AG10803 (cell line): ENCODE data around the gene PRR15L.

Experiments
- DNase-seq: peaks from one replicate; pipeline ENCODE4 v3.0.0; 2010; ENCODE audit warnings: low read depth
- H3K4me3 ChIP-seq: 2 replicates; pipeline ENCODE4 v1.5.1; 2011; ENCODE audit warnings: mild to moderate bottlenecking, low read length, control low read depth
- TF ChIP-seq, protein P1 (sequence below): conservative IDR thresholded peaks from 2 replicates; pipeline ENCODE4 v1.5.1; 2011; ENCODE audit warnings: mild to moderate bottlenecking, low read length, control low read depth, inconsistent platforms

PRR15L gene

GRCh38 chr17:47934856-47935255, 22.8 kb downstream of the PRR15L start:
- TF ChIP-seq, protein P1, sequence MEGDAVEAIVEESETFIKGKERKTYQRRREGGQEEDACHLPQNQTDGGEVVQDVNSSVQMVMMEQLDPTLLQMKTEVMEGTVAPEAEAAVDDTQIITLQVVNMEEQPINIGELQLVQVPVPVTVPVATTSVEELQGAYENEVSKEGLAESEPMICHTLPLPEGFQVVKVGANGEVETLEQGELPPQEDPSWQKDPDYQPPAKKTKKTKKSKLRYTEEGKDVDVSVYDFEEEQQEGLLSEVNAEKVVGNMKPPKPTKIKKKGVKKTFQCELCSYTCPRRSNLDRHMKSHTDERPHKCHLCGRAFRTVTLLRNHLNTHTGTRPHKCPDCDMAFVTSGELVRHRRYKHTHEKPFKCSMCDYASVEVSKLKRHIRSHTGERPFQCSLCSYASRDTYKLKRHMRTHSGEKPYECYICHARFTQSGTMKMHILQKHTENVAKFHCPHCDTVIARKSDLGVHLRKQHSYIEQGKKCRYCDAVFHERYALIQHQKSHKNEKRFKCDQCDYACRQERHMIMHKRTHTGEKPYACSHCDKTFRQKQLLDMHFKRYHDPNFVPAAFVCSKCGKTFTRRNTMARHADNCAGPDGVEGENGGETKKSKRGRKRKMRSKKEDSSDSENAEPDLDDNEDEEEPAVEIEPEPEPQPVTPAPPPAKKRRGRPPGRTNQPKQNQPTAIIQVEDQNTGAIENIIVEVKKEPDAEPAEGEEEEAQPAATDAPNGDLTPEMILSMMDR = no peak

DNA sequence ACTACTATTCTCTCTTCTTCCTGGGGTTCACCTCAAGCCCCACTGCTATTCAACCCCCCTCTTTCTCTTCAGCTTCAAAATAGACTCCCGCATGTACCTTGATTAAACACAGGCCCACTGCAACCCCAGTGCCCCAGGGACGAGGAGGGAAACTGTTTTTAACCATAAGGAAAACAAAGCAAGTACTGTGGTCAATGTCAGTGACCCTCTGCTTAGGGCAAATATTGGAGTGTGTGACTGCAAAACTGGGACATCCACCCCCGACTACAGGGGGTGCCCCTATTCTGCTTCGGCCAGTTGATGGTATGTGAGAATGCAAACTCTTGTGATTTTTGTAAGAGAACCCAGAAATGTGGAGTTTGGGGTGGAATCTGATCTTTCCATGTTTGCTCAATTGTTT, 25.8 kb downstream of the PRR15L start:
- H3K4me3 ChIP-seq = no peak overlapping the region
- TF ChIP-seq, protein P1 = no peak
- DNase-seq = no peak

More at GRCh38 chr17:47934856-47935255, 22.8 kb downstream of the PRR15L start:
- no peak overlapping the region for H3K4me3 ChIP-seq
- peak; percentile 15 for DNase-seq

GRCh38 chr17:47929218-47930000, 28.3 kb downstream of the PRR15L start:
- no peak overlapping the region for H3K4me3 ChIP-seq
- no peak for DNase-seq
- TF ChIP-seq, protein P1 = no peak

- no peak for DNase-seq
- no peak overlapping the region for H3K4me3 ChIP-seq
- TF ChIP-seq, protein P1 = no peak
Measured at GRCh38 chr17:47928415-47928814, 29.3 kb downstream of the PRR15L start.

DNA sequence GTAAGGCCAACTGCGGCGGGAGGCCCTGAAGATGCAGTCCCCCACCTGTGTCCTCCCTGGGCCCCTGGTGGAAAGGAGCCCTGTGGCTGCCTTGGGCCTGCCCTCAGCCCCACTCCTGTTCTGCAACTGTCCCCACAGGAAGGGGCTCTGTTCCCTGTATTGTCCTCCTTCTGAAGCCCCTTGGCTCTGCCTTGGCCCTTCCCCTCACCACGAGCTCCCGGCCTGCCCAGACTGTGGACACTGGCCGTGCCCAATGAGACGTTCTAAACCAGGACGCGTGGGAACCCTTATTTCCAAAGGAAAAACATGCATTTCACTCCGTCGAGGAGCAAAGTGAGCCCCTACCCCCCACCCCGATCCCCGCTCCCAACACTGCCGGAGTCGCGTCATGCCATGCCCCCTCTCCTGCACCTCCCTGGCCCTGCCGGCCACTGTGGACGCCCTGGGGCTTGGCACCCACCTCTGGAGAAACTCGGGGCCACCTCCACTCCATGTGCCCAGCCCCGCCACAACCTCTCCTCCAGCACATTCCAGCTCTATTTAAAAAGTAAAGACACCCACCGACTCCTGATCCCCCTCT, 29.8 kb downstream of the PRR15L start:
- no peak for DNase-seq
- no peak overlapping the region for H3K4me3 ChIP-seq
- TF ChIP-seq, protein P1 = no peak

GRCh38 chr17:47925678-47925988, 32.0 kb downstream of the PRR15L start:
- TF ChIP-seq, protein P1 = no peak
- DNase-seq = no peak
- no peak overlapping the region for H3K4me3 ChIP-seq
